Ovary (tissue), 9 donors: ENCODE data around the gene ITGAL. TPM values are rescaled to one million over a fixed set of nuclear protein-coding genes. Genes with fewer than 3 reads are reported as not detected.

Experiments used
- DNase-seq, 5 donors: peaks; one replicate each; pipeline ENCODE4 v3.0.0-alpha.2; 2019 to 2020
- H3K27ac ChIP-seq, 2 donors: fragments of 200-600 bp; one replicate each; pipeline versions ENCODE4 v1.5.1 to v1.8.0; 2019 to 2022
- H3K27me3 ChIP-seq: fragments of 200-600 bp; one replicate; pipeline ENCODE4 v1.8.0; 2022
- H3K36me3 ChIP-seq: fragments of 200-600 bp; sonication (generic); one replicate; pipeline ENCODE4 v1.5.1; 2019
- H3K4me1 ChIP-seq: one replicate; pipeline ENCODE4 v1.8.1; 2013; ENCODE audit warnings: mild to moderate bottlenecking, moderate library complexity; ENCODE audit not compliant: insufficient read depth
- H3K4me3 ChIP-seq: fragments of 200-600 bp; sonication (generic); one replicate; pipeline ENCODE4 v1.5.1; 2017
- H3K9me3 ChIP-seq, 2 donors: fragments of 200-600 bp in 1 of 2; sonication (generic) in 1 of 2; one replicate each; pipeline versions ENCODE4 v1.5.1 to v1.8.1; 2013 to 2019; ENCODE audit warnings: mild to moderate bottlenecking in 1 of 2, moderate library complexity in 1 of 2
- EP300 ChIP-seq: sonication (generic); formaldehyde crosslinking; IDR thresholded peaks from one replicate; pipeline ENCODE4 v1.6.1; 2017; ENCODE audit warnings: antibody characterized with exemption
- POLR2A ChIP-seq: fragments of 450-650 bp; IDR thresholded peaks from one replicate; pipeline ENCODE4 v1.6.1; 2017; ENCODE audit warnings: antibody characterized with exemption, mild to moderate bottlenecking, moderate library complexity
- WGBS, 3 donors: extraction: QIAGEN DNeasy Blood & Tissue Kit in 1 of 3; methylation state at CpG; one replicate each; pipeline versions ENCODE4 v1.1.5 to v1.1.7; 2013 to 2017; 5-methylcytosine and 5-hydroxymethylcytosine counted together
- intact Hi-C, 4 donors: fragments of 100-400 bp; cut with DNase I; formaldehyde crosslinking; loops; one replicate each; pipeline versions ENCODE4 v1.11.0 to v1.15.1; 2022 to 2023
- polyA plus RNA-seq, 2 donors: library from polyadenylated mRNA; stranded (reverse); fragments of 200-250 nt in 1 of 2; fragments of 350-450 nt in 1 of 2; fragmentation: Illumina TruSeq in 1 of 2; extraction: RNeasy Lipid Tissue Mini Kit (QIAGEN cat#74804) in 1 of 2; gene quantifications; one replicate each; pipeline ENCODE4 v1.2.3, GENCODE V29; 2013 to 2014
- total RNA-seq, 7 donors: library from RNA; depleted of rRNA in 2 of 7; stranded (reverse); fragments of >200 nt in 2 of 7; fragmentation: NEBNext Ultra II Directional in 3 of 7; extraction: Animal tissue kit (Norgen Biotek cat#: 25700) in 3 of 7; gene quantifications; one replicate each; pipeline versions ENCODE4 v1.1.0 to v1.2.4, GENCODE V29; 2016 to 2023
- TF ChIP-seq, protein P1 (sequence below), 3 donors: fragments of 450-650 bp in 2 of 3; fragments of 200-600 bp in 1 of 3; IDR thresholded peaks; one replicate each; pipeline versions ENCODE4 v1.5.1 to v1.8.0; 2016 to 2022; ENCODE audit warnings: antibody characterized with exemption in 3 of 3, mild to moderate bottlenecking in 1 of 3
- donor health status: DM: no; HTN: no; CAD: no; lungs with moderate emphysema.
- donor health status: DM: no; HTN: no; CAD: no.
- donor health status: Bipolar disorder and iron deficiency.
- donor health status: DM: yes; HTN: yes; CAD: no.
- donor health status: DM: no; HTN: no; CAD: no.
- donor health status: DM: yes; HTN: yes; CAD: no.

The ITGAL gene
- total and polyA plus RNA-seq, 9 donors = 0.90 to 13.1 (median 2.0) TPM

DNA sequence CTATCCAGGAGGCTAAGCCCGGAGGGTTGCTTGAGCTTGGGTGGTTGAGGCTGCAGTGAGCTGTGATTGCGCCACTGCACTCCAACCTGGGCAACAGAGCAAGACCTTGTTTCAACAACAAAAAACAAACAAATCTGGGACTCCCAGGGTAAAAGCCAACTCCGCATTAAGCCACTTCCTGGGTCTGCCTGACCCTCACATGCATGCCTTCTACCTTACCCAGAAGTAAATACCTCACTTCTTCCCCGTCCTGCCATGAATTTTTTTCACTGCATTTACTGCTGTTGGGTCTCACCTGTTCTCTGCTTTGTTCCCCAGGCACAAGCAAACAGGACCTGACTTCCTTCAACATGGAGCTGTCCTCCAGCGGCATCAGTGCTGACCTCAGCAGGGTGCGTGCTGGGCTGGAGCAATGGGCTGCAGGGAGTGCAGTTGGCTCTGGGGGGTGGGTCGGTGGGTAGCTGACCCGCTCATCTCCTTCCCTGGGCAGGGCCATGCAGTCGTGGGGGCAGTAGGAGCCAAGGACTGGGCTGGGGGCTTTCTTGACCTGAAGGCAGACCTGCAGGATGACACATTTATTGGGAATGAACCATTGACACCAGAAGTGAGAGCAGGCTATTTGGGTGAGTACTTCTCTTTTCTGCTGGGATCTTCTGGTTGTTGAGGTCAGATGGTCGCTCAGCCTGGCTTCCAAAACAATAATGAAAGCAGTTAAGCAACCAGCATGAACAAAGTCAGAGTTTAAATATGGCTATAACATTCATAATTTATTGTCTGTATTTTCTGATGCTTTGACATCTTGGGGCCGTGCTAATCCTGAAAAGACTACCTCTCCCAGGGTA is 16.4 kb downstream of the ITGAL start:
- no peaks in the 10 kb centered on the region for H3K27me3 ChIP-seq
- H3K9me3 ChIP-seq = no peaks in the 10 kb centered on the region
- intact Hi-C loops = no loop called here
- no peaks in the 10 kb centered on the region for H3K36me3 ChIP-seq
- no peak for DNase-seq
- H3K4me1 ChIP-seq = no peaks in the 10 kb centered on the region
- TF ChIP-seq EP300 (no peak), POLR2A (no peak)
- TF ChIP-seq, protein P1, sequence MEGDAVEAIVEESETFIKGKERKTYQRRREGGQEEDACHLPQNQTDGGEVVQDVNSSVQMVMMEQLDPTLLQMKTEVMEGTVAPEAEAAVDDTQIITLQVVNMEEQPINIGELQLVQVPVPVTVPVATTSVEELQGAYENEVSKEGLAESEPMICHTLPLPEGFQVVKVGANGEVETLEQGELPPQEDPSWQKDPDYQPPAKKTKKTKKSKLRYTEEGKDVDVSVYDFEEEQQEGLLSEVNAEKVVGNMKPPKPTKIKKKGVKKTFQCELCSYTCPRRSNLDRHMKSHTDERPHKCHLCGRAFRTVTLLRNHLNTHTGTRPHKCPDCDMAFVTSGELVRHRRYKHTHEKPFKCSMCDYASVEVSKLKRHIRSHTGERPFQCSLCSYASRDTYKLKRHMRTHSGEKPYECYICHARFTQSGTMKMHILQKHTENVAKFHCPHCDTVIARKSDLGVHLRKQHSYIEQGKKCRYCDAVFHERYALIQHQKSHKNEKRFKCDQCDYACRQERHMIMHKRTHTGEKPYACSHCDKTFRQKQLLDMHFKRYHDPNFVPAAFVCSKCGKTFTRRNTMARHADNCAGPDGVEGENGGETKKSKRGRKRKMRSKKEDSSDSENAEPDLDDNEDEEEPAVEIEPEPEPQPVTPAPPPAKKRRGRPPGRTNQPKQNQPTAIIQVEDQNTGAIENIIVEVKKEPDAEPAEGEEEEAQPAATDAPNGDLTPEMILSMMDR (IDR thresholded peaks at IDR 0.05) = no peak
- no peak overlapping the region for H3K27ac ChIP-seq
- 54 to 59% (median 57%) methylated on average over 11 of the region's 11 CpGs for WGBS, 3 donors
- no peak overlapping the region for H3K4me3 ChIP-seq

- Histone ChIP-seq H3K27ac (no peak overlapping the region), H3K36me3 (no peaks in the 10 kb centered on the region), H3K4me1 (no peaks in the 10 kb centered on the region), H3K27me3 (no peaks in the 10 kb centered on the region), H3K9me3 (no peaks in the 10 kb centered on the region), H3K4me3 (no peak overlapping the region)
- TF ChIP-seq EP300 (no peak), POLR2A (no peak)
- TF ChIP-seq, protein P1 (IDR thresholded peaks at IDR 0.05) = no peak
- intact Hi-C loops = no loop called here
- WGBS, 3 donors = 79 to 85% (median 83%) methylated on average over 6 of the region's 6 CpGs
- no peak for DNase-seq
These were observed 17.7 kb downstream of the ITGAL start for GRCh38 chr16:30490210-30490609.

DNA sequence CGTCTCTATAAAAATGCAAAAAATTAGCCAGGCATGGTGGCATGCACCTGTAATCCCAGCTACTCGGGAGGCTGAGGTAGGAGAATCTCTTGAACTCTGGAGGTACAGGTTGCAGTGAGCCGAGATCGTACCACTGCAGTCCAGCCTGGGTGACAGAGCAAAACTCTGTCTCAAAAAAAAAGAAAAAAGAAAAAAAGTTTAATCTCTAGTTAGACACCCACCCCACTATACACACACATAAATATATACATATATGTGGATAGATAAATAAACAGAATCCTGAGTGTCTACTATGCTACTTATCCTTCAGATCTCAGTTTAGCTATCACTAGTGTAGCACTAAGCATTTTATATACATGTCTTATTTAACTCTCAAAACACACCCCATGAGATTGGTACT is 18.7 kb downstream of the ITGAL start:
- WGBS, 3 donors = 74 to 78% (median 76%) methylated on average over 4 of the region's 4 CpGs
- DNase-seq = no peak
- TF ChIP-seq, protein P1 (IDR thresholded peaks at IDR 0.05) = no peak
- TF ChIP-seq POLR2A (no peak), EP300 (no peak)
- H3K36me3 ChIP-seq = no peaks in the 10 kb centered on the region
- H3K9me3 ChIP-seq = no peaks in the 10 kb centered on the region
- intact Hi-C loops = no loop called here
- H3K27ac ChIP-seq = no peak overlapping the region
- no peaks in the 10 kb centered on the region for H3K4me1 ChIP-seq
- H3K27me3 ChIP-seq = no peaks in the 10 kb centered on the region
- H3K4me3 ChIP-seq = no peak overlapping the region

- Histone ChIP-seq H3K27me3 (no peaks in the 10 kb centered on the region), H3K4me3 (no peak overlapping the region), H3K9me3 (no peaks in the 10 kb centered on the region), H3K27ac (no peak overlapping the region), H3K36me3 (no peaks in the 10 kb centered on the region), H3K4me1 (no peaks in the 10 kb centered on the region)
- no peak for DNase-seq
- intact Hi-C loops = no loop called here
- TF ChIP-seq, protein P1 (IDR thresholded peaks at IDR 0.05) = no peak
- TF ChIP-seq EP300 (no peak), POLR2A (no peak)
- WGBS, 3 donors = 31 to 45% (median 33%) methylated on average over 6 of the region's 6 CpGs
These were observed 19.3 kb downstream of the ITGAL start for GRCh38 chr16:30491744-30492308.
